Mammary microvascular endothelial cell (primary cell): ENCODE measurements around the gene TRAPPC2B. TPM values are rescaled to one million over a fixed set of nuclear protein-coding genes. Genes with fewer than 3 reads are reported as not detected.

Source experiments
- total RNA-seq: library from RNA; depleted of rRNA; stranded (reverse); fragments of >200 nt; gene quantifications from 2 replicates; pipeline ENCODE4 v1.2.3, GENCODE V29; 2015

Gene TRAPPC2B
- 21.3 and 23.6 TPM in 2 replicates for total RNA-seq

DNA sequence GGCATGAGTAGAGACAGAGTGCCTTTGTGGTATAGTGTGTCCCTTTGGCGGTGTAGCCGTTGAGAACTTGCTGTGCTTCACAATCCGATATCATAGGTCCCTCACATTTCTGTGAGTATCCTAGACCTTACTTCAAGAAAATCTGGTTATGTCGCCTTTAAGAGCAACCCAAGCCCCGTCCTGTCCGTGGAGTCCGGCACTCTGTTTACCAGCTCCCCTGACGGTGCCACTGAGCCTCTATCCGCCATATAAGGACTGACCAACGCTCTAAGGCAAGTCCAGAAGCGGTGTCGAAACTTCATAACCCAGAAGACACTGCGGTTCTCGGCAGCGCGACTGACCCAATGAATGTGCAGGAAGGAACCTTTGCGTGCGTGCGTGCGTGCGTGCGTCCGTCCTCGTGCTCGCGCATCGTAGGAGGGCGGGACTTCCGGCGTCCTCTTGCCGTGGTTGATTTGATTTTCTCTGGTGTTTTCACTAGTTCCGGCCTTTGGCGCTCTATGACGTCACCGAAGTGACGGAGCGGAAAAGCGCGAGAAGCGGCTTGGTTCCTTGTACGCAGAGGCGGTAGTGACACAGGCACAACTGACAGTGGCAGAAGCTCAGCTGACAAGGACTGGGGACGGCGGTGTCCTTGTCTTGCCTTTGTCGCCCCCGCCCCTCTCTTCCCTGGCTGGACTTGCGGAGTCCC is at the start of gene TRAPPC2B, which contains the start of gene ZNF547:
TRAPPC2B (plus strand) TSS at position 555 of the 691 bp plus-strand sequence. CDS start 1,283 bp downstream, outside the sequence.
ZNF547 (plus strand) TSS at position 555 of the 691 bp plus-strand sequence. CDS start 5,005 bp downstream, outside the sequence.

DNA sequence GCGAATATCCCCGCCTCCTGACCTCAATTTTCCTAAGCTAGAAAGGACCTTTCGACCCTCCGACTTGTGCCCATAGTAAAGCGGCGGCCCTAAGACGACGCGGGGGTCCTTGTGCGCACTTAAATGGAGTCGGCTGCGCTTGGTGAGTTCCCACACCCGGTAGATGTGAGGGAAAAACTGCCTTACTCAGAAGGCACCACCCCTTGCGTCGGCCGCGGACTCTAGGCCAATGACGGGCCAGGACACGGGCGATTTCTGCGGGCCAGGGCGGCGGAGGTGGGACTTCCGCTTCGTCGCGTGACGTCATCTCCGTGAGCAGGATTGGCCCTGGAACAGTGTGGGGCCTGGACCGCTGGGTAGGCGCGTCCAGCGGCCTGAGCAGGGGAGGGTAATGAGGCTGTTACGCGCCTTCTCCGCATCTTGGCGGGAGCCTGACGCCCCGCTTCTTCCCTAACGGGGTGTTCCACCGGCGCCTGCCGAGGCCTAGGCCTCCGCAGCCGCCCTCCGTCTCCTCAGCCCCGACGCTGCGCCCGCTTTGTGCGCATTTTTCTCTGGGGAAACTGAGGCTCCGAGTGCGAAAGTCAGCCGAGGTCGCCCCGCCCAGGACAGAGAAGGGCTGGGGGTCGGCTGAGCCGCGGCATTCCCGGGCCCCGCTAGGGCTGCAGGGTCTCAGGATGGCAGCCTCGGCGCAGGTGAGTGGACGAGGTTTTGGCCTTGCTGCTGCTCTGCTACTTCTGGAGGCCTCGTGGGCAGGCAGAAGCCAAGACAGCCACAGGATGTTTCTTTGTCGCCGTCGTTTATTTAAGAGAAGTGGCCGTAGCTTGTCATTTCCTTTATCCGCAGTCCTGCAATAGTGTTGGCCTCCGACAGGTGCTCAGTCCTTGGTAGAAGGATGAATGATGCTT is 42.9 kb upstream of the TRAPPC2B start, which contains the start of gene ZNF543:
ZNF543 (plus strand) TSS at position 293 of the 905 bp plus-strand sequence; CDS start at position 675, 382 bp downstream.

DNA sequence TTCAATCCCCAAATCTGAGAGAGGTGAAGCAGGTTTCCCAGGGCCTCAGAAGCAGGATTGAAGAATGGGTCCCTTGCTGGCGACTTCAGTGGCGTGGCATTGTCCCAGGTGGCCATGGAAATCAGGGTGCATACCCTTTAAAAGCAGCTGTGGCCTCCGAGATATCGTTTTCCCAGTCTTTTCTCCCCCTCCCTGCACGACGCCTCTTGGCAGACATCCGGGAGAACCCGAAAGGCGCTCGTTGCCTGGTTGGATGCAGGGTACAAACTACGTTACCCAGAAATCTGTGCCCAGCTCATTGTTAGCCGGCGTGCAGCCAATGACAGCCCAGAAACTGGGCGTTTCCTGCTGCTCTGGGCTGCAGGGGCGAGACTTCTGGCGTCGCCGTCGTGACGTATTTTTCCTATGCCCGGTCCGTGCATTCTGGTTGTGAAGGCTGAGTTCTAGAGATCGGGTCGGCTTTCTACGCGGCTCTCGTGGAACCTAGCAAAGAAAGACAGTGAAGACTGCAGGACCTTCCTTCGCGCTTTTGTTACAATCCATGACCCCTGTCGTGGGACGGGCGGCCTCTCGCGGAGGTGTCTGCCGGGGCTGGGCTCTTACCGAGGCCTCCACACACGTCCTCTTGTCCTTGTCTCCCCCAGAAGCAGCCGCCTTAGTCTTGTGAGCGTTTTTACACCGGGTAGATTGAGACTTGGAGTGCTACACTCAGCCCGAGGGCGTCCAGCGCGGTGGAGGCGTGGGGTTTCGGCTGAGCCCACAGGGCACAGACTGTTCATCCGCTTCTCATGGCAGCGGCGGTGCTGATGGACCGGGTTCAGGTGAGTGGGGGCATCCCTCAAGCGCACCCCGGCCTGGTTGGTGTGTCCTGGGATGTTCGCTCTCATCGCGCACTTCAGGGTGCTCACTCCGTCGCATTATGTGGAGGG is 12.2 kb upstream of the TRAPPC2B start, which contains the start of gene ZNF304:
ZNF304 (plus strand) TSS at position 395 of the 929 bp plus-strand sequence; CDS start at position 789, 394 bp downstream.

DNA sequence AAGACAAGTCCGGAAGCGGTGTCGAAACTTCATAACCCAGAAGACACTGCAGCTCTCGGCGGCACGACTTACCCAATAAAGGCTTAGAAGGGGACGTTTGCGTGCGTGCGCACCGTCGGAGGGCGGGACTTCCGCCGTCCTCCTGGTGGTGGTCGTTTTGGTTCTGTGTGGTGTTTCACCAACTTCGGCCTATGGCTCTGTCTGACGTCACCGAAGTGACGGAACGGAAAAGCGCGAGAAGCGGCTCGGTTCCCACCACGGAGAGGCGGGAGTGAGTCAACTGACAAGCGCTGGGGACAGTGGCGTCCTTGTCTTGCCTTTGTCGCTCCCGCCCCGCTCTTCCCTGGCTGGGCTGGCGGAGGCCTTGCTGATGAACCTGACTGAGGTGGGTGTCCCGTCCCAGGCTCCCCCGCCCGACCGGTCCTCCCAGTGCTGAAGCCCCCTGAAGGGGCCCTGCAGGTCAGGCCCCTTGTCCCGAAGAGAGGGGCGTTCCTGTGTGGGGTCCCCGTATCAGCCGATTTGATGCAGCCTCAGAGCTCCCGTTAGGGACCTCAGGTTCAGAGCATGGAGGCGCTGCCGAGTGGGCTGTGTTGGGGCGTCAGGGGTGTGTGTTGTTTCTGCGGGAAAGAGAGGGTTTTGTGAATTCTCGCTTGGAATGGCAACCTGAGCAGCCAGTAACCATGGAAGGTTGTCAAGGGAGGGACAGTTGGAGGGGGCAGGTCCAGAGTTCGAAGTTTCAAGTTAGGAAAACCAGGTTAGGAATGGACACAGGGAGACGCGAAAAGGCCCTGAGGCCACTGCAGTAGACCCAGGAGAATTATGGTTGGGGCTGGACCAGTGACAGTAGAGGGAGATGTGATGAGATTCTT is 26.6 kb downstream of the TRAPPC2B start, which contains the start of gene ZNF548:
ZNF548 (plus strand) TSS at position 125 of the 869 bp plus-strand sequence; CDS start at position 371, 246 bp downstream.

DNA sequence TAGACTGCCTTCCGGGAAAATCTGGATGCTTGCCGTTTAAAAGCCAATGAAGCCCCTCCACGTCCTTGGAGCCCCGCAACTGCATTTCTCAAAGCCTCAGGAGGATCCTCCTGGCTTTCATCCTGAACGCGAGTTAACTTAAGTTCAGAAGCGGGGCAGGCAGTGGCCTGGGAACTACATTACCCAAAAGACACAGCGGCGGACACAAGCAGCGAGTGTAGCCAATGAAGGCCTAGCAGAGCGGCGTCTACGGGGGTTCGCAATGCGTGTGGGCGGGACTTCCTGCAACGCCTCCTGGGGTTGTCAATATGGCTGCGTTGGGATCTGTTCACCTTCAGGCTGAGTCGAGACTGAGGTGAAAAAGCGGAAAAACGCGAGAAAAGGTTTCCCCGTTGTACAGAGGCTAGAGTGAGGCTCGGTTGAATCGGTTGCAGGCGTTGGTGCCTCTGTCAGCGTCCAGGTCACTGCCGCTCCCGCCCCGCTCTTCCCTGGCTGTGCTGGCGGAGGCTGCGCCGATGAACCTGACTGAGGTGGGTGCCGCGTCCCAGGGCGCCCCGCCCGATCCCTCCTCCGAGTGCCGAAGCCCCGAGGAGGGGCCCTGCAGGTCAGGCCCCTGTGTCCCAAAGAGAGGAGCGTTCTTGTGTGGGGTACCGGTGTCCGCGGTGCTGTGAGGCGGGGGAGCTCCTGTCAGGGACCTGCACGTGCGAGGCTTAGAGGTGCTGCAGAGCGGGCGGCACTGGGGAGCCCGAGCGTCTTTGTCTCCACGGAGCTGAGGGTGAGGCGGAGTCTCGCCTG is 47.7 kb downstream of the TRAPPC2B start, which contains the start of gene ZNF17:
ZNF17 (plus strand) TSS at position 285 of the 795 bp plus-strand sequence. CDS start 2,455 bp downstream, outside the sequence.

Other genes starting within 250 kb of the TRAPPC2B start
- not detected in 2 replicates for gene USP29, start 243.6 kb upstream of the TRAPPC2B start, total RNA-seq
- not detected in 2 replicates for gene ZIM3, start 218.3 kb upstream of the TRAPPC2B start, total RNA-seq
- not detected in 2 replicates for gene DUXA, start 196.1 kb upstream of the TRAPPC2B start, total RNA-seq
- 19.5 and 20.9 TPM in 2 replicates for gene ZNF264, start 172.1 kb upstream of the TRAPPC2B start, total RNA-seq
- 0.15 and 1.6 TPM in 2 replicates for gene AURKC, start 132.5 kb upstream of the TRAPPC2B start, total RNA-seq
- 5.0 and 5.3 TPM in 2 replicates for gene ZNF805, start 122.9 kb upstream of the TRAPPC2B start, total RNA-seq
- gene ZNF460, start 83.1 kb upstream of the TRAPPC2B start, total RNA-seq: 12.3 and 15.7 TPM in 2 replicates
- 3.6 and 4.7 TPM in 2 replicates for gene ZNF543, start 43.1 kb upstream of the TRAPPC2B start, total RNA-seq
- gene ZNF304, start 12.3 kb upstream of the TRAPPC2B start, total RNA-seq: 4.3 TPM in 2 replicates
- gene ZNF547, start within 50 bp of the TRAPPC2B start, total RNA-seq: 0.53 and 1.6 TPM in 2 replicates
- gene ZNF548, start 26.3 kb downstream of the TRAPPC2B start, total RNA-seq: 5.0 and 6.9 TPM in 2 replicates
- 3.2 and 3.5 TPM in 2 replicates for gene ZNF17, start 47.6 kb downstream of the TRAPPC2B start, total RNA-seq
- 3.1 and 11.3 TPM in 2 replicates for gene ZNF749, start 71.8 kb downstream of the TRAPPC2B start, total RNA-seq
- not detected in 2 replicates for gene VN1R1, start 93.6 kb downstream of the TRAPPC2B start, total RNA-seq
- gene ZNF772, start 114.0 kb downstream of the TRAPPC2B start, total RNA-seq: 10.5 and 15.0 TPM in 2 replicates
- gene ZNF419, start 124.2 kb downstream of the TRAPPC2B start, total RNA-seq: 4.2 and 9.5 TPM in 2 replicates
- gene ZNF773, start 136.4 kb downstream of the TRAPPC2B start, total RNA-seq: 1.7 and 5.9 TPM in 2 replicates
- gene ZNF549, start 163.8 kb downstream of the TRAPPC2B start, total RNA-seq: 0.93 and 1.6 TPM in 2 replicates
- gene ZNF550, start 196.3 kb downstream of the TRAPPC2B start, total RNA-seq: 2.5 and 4.1 TPM in 2 replicates
- gene ZNF416, start 215.4 kb downstream of the TRAPPC2B start, total RNA-seq: 2.9 and 3.0 TPM in 2 replicates
- gene ZIK1, start 220.6 kb downstream of the TRAPPC2B start, total RNA-seq: 2.8 and 3.2 TPM in 2 replicates
- gene ZNF530, start 236.3 kb downstream of the TRAPPC2B start, total RNA-seq: 4.1 and 7.9 TPM in 2 replicates